Measurements from ENCODE around the gene TEX36. TPM values are rescaled to one million over a fixed set of nuclear protein-coding genes. Genes with fewer than 3 reads are reported as not detected.
"Not testable (repeated sequence)": the region's sequence is repeated elsewhere in the genome, so short reads cannot be mapped to it uniquely, and the experiment has no call there.

The TEX36 gene
- total and polyA plus RNA-seq, 7 donors = not detected

GRCh38 chr10:125720002-125720382 is 37.0 kb upstream of the TEX36 start:
- no peaks in the 10 kb centered on the region for H3K27me3 ChIP-seq (ENCODE audit: insufficient read depth in 3 of 3, low read length in 2 of 3)
- DNase-seq (no peak), ATAC-seq (no peak)
- 0 to 1% (median 1%) methylated on average over 15 of the region's 15 CpGs for WGBS, 3 donors
- peaks cover 5 to 43% of the 10 kb centered on the region in 2 donors for H3K36me3 ChIP-seq (ENCODE audit: insufficient read depth in 1 of 2, low read depth in 1 of 2)
- H3K27ac ChIP-seq = peak overlapping the region; percentile 85
- intact Hi-C loops (cut with DNase I) = loop anchor here in 1 of 2 donors (5.0 kb wide), 1 partner anchor 102 kb away; the partner anchor contains the start of genes BCCIP and UROS
- peaks cover 11% of the 10 kb centered on the region for H3K4me1 ChIP-seq
- peak overlapping the region; percentile 92 for H3K4me3 ChIP-seq
- TF ChIP-seq CTCF (IDR thresholded peaks at IDR 0.05) = no peak
- peaks cover 7% of the 10 kb centered on the region for H3K9me3 ChIP-seq

GRCh38 chr10:125719173-125720001 is 36.4 kb upstream of the TEX36 start, which contains the start of gene EDRF1:
Gene EDRF1 (plus strand): TSS chr10:125719709. CDS start chr10:125719808, 99 bp downstream.
- peak; percentile 99 to 100 for DNase-seq

GRCh38 chr10:125714728-125715127 is 31.8 kb upstream of the TEX36 start:
- not testable (repeated sequence) for H3K27me3 ChIP-seq (ENCODE audit: insufficient read depth in 3 of 3, low read length in 2 of 3); H3K4me3 ChIP-seq; DNase-seq; H3K27ac ChIP-seq; ATAC-seq; H3K4me1 ChIP-seq; H3K36me3 ChIP-seq (ENCODE audit: insufficient read depth in 1 of 2, low read depth in 1 of 2)
- peaks cover 13% of the 10 kb centered on the region for H3K9me3 ChIP-seq
- WGBS, 3 donors = 93 to 98% (median 96%) methylated on average over 4 of the region's 4 CpGs
- intact Hi-C loops (cut with DNase I) = loop anchor here (5.0 kb wide), 1 partner anchor 552 kb away; the partner anchor contains the start of gene CTBP2 (in 2 of the 2)

More at GRCh38 chr10:125719173-125720001, 36.4 kb upstream of the TEX36 start, which contains the start of gene EDRF1:
- TF ChIP-seq CTCF (IDR thresholded peaks at IDR 0.05) = no peak
- Histone ChIP-seq H3K4me3 (peak within 1 kb of the TSS; percentile 92), H3K27ac (peak within 1 kb of the TSS; percentile 85), H3K9me3 (peaks cover 7% of the 10 kb centered on the region), H3K4me1 (peaks cover 11% of the 10 kb centered on the region), H3K36me3 (ENCODE audit: insufficient read depth in 1 of 2, low read depth in 1 of 2) (peaks cover 5 to 37% of the 10 kb centered on the region in 2 donors), H3K27me3 (ENCODE audit: insufficient read depth in 3 of 3, low read length in 2 of 3) (no peaks in the 10 kb centered on the region)
- WGBS, 3 donors = 0 to 1% (median 0%) methylated on average over 68 to 72 of the region's 72 CpGs
- ATAC-seq = peak; percentile 100
- intact Hi-C loops (cut with DNase I) = loop anchor here in 1 of 2 donors (5.0 kb wide), 2 partner anchors 103 to 557 kb away; partner anchors contain the start of genes BCCIP, CTBP2 and UROS

GRCh38 chr10:125711110-125711750 is 28.3 kb upstream of the TEX36 start:
- H3K36me3 ChIP-seq (ENCODE audit: insufficient read depth in 1 of 2, low read depth in 1 of 2) = peaks cover 0 to 8% of the 10 kb centered on the region in 2 donors
- ATAC-seq (no peak), DNase-seq (no peak)
- H3K4me1 ChIP-seq = no peaks in the 10 kb centered on the region
- no peak overlapping the region for H3K27ac ChIP-seq
- peaks cover 8% of the 10 kb centered on the region for H3K9me3 ChIP-seq
- H3K4me3 ChIP-seq = no peak overlapping the region
- intact Hi-C loops (cut with DNase I) = loop anchor here in 1 of 2 donors (5.0 kb wide), 1 partner anchor 549 kb away; the partner anchor contains the start of gene CTBP2
- WGBS, 3 donors = 71 to 73% (median 71%) methylated on average over 3 of the region's 3 CpGs
- H3K27me3 ChIP-seq (ENCODE audit: insufficient read depth in 3 of 3, low read length in 2 of 3) = no peaks in the 10 kb centered on the region
- no peak for TF ChIP-seq CTCF (IDR thresholded peaks at IDR 0.05)
